Hepatic stellate cell (primary cell): Measurements from ENCODE around the gene SERPINB10.
"Not testable (repeated sequence)": the region's sequence is repeated elsewhere in the genome, so short reads cannot be mapped to it uniquely, and the experiment has no call there.

ENCODE experiments used
- DNase-seq: peaks from one replicate; pipeline ENCODE4 v3.0.0; 2011; ENCODE audit warnings: low spot score

Gene SERPINB10

DNA sequence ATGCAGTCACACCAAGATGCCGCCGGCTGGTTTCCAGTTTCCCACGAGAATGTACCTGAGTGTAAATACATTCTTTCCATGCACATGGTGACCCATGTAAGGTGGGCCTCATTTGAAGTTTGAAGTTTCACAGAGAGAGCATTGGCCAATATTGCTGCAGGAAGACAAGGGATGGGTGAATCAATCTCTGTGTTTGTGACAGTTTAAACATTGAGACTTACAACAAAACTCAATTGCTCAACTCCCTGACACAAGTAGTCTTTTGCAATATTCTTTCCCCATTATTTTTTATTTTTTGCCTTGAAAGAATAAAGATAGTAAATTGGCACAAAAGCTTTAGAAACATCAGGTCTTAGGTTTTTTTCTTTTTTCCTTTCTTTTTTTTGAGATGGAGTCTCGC is 15.2 kb upstream of the SERPINB10 start:
- DNase-seq, result no peak

DNA sequence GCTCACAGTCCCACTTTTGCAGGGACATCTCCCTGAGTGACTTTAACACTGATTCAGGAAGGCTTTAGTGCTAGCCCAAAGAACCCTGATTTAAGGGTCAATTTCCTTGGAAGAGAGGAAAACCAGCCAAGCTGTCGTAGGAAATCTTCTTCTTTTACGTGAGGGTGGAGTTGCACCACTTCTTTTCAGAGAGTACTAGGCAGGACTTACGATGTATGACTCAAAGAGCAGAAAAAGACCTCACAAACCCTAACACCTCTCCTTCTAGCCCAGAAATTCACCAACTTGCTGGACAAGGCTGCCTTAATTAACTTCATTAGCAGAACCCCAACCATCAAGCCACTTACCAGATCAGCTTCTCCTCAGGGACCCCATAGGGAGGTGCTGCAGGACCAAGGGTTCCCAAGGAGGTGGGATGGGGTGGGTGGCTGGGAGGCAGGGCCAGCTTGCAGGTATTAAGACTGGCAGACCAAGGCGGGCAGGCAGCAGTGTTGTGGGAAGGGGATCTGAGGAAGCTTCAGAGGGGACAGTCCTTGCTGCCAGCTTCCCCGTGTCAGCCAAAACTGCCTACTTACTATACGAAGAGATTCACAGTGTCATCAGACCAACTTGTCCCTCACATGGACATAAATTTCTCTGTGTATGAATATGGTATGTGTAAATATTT is 13.5 kb upstream of the SERPINB10 start:
- DNase-seq, result no peak

GRCh38 chr18:63895190-63895589 is 12.6 kb upstream of the SERPINB10 start:
- DNase-seq, result no peak

GRCh38 chr18:63897072-63897471 is 10.7 kb upstream of the SERPINB10 start:
- no peak for DNase-seq

DNA sequence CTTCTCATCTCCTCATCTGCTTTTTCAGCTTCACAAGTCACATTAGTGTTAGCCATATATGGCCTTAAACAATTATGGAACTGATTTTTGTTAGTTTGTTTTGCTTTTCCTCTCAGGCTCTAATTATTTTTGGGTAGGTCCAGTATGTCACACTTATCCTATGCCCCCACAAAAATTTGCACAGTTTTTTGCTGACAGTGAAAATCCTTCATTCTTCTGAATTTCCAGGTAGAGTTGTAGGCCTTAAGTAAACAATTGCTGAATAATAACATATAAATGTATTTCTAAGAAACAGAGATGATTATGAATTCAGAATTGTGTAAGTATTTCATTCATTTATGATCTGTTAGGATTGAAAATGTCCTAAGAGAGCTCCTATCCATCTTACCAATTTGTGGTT is 8.6 kb upstream of the SERPINB10 start:
- DNase-seq, result no peak

DNA sequence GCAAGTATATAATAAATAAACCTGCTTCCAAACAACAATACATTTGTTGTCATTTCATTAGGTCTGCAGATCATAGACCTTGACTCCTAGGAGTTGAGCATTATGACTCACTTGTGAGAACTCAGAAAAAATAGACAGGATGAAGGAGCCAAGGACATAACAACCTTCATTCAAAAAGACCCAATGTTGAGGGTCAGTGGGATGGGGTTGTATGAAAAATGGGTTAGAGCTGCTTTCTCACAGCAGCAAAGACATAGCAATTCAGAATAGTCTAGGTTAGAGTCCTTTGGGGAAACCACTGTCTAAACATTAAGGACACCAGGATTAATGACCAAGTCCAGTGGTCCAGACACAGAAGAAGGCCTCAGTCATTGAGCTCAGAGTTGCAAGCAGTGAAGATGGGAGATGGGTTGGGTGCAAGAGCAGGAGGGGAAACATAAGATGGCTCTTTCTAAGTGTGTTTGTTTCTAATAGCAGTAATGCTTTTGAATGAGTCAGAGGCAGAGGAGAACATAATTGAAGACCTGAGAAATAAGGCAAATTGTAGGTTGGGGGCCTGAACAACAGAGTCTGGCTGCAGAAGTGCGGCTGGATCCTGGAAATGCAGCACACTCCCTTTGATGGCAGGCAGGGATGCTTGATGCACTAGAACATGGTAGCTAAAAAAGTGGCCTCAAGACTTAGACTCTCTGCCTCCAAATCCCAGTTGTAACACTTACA is 3.7 kb upstream of the SERPINB10 start:
- no peak for DNase-seq

- no peak for DNase-seq
Observed at GRCh38 chr18:63904694-63905093, 3.1 kb upstream of the SERPINB10 start.

- DNase-seq, result no peak
Observed at GRCh38 chr18:63905361-63905760, 2.4 kb upstream of the SERPINB10 start.

DNA sequence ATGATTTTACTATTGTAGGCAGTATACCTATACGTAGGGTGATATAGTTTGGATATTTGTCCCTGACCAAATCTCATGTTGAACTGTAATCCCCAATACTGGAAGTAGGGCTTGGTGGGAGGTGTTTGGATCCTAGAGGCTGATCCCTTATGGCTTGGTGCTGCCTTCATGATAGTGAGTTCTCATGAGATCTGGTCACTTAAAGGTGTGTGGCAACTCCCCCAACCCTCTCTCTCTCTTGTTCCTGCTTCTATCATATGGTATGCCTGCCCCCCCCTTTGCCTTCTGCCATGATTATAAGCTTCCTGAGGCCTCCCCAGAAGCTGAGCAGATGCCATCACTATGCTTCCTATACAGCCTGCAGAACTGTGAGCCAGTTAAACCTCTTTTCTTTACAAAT is 1.7 kb upstream of the SERPINB10 start:
- DNase-seq, result no peak

GRCh38 chr18:63908858-63909257 is 1.1 kb downstream of the SERPINB10 start:
- DNase-seq, result no peak

- DNase-seq, result no peak
Observed at GRCh38 chr18:63909870-63910269, 2.1 kb downstream of the SERPINB10 start.

DNA sequence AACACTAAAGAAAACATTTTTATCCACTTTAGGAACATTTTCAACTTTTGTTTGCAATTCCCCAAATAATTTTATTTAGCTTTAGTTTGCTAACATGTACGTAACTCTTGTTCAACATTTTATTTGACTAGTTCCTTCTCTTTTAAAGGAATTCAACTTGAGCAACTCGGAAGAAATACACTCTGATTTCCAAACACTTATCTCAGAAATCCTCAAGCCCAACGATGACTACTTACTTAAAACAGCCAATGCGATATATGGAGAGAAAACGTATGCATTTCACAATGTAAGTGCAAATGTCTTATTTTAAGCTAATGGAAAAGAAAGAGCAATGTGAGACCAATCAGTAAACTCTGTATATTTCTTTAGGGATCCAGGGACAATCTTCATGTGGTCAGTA is 10.1 kb downstream of the SERPINB10 start:
- no peak for DNase-seq

GRCh38 chr18:63922049-63922448 is 14.3 kb downstream of the SERPINB10 start:
- no peak for DNase-seq

DNA sequence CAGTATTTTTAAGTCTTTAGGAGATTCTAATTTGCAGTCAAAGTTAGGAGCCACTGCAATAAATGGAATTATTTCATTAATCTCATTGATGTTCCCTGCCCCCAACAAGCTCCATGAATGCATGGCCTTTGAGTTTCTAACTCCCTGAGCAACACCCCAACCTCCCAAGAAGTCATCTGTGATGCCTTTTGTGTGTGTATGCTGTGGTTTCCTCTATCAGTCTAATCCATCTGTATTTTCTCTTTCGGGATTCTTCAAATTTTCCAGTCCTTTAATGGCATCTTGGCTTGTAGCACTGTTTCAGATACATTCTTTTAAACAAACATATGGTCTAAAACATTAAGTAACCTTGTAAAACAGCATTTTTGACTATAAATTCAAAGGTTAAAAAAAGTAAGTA is 16.8 kb downstream of the SERPINB10 start:
- DNase-seq, result no peak

DNA sequence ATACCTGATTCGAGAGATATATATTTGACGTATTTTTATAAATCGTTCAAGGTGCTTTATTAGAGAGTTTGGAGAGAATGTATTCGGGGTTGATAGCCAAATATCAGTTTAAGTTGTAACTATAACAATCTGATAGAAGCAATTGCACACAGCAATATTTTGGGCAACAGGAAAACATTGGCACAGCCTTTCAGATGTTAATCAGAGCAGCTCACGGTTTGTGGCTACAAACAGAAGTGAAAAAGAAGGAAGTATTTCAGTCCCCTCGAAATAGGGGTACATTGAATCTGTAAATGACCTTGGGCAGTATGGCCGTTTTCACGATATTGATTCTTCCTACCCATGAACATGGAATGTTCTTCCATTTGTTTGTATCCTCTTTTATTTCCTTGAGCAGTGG is 20.6 kb downstream of the SERPINB10 start:
- DNase-seq, result no peak

DNA sequence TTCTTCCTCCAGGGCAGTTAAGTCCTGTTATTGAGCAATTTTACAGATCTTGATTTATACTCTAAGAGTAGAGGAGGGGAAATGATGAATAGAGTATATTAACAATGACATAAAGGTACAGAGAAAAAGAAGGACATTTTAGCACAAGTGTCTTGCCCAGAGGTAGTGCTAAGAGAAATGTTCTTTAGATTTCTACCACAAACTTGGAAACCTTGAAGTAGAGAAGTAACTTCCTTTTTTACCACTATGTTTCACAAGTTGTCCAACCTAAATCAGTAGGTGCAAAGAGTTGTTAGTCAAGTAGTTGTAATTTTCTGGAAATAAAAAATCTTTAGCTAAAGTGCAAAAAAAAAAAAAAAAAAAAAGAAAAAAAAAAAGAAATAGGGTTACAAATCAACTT is 21.6 kb downstream of the SERPINB10 start:
- DNase-seq, result not testable (repeated sequence)

DNA sequence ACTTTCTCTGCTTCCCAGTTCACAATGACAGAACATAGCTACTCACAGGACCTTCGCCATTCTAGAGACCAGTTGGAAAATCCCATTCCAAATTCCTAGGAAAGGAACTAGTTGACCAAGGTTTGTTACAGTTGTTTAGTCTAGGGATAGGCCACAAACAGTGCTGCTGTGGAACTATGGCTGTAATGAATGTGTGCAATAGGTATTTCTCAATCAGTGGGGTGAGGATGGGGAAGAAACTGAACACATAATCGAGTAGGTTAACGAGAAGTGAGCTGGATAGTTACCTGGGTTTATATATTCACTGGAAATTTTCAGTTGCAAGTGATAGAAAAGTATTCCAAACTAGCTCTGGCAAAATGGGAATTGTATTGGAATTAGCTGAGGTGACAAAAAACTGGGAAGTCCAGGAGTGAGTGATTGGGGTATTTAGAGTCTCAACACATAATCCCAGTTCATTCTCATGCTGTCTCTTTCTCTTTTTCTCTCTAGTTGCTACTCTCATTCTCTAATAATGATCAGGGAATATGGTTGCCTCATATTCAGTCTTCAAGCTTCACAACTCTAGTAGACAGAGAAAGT is 23.1 kb downstream of the SERPINB10 start:
- DNase-seq, result no peak

GRCh38 chr18:63936156-63936931 is 28.6 kb downstream of the SERPINB10 start:
- DNase-seq, result peak; percentile 63

DNA sequence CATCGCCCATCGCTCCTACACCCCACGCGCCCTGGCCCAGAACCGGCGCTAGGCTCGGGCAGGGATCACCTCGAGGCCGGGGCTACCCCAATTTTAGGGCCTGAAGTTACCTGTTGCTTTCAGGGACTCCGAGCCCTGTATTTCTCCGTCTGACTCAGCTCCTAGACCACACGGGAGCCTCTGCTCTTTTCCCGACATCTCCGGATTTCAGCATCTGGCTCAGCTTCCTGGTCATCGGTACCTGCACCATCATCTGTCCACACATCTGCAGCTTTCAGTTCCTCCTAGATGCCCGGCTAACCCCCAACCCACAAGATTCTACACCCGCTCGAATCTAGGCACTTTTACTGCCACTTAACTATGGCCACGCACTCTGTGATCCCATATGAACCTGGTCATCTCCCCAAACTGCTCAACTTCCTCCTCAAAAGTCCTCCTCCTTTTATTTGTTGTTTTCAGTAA is 29.2 kb downstream of the SERPINB10 start:
- DNase-seq, result no peak

- DNase-seq, result no peak
Observed at GRCh38 chr18:63940008-63940407, 32.2 kb downstream of the SERPINB10 start.

DNA sequence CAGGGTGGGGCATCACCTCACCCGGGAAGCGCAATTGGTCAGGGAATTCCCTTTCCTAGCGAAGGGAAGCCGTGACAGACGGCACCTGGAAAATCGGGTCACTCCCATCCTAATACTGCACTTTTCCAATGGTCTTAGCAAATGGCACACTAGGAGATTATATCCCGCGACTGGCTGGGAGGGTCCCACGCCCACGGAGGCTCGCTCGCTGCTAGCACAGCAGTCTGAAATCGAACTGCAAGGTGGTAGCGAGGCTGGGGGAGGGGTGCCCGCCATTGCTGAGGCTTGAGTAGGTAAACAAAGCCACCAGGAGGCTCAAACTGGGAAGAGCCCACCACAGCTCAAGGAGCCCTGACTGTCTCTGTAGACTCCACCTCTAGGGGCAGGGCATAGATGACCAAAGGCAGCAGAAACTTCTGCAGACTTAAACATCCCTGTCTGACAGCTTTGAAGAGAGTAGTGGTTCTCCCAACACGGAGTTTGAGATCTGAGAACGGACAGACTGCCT is 32.8 kb downstream of the SERPINB10 start:
- DNase-seq, result not testable (repeated sequence)

GRCh38 chr18:63947051-63947790 is 39.5 kb downstream of the SERPINB10 start:
- DNase-seq, result no peak
